ENCODE measurements around the gene ENTREP1.

The ENTREP1 gene

GRCh38 chr9:69324549-69325401, at the start of gene ENTREP1:
Gene ENTREP1, plus strand, starts transcription at chr9:69325215. Its CDS starts 95 bp downstream, at chr9:69325310.
- no peak for TF ChIP-seq CTCF (conservative IDR thresholded peaks at IDR 0.05)
- peak within 1 kb of the TSS; percentile 46; the same call in 1 of the 2 replicates for H3K27ac ChIP-seq

GRCh38 chr9:69276775-69277174, 48.2 kb upstream of the ENTREP1 start:
- TF ChIP-seq CTCF (conservative IDR thresholded peaks at IDR 0.05), result no peak
- H3K27ac ChIP-seq, result no peak overlapping the region

GRCh38 chr9:69279084-69279731, 45.8 kb upstream of the ENTREP1 start:
- no peak overlapping the region for H3K27ac ChIP-seq
- TF ChIP-seq CTCF (conservative IDR thresholded peaks at IDR 0.05), result no peak

- H3K27ac ChIP-seq, result no peak overlapping the region
- TF ChIP-seq CTCF (conservative IDR thresholded peaks at IDR 0.05), result no peak
Measured at GRCh38 chr9:69279733-69280132, 45.3 kb upstream of the ENTREP1 start.

- no peak for TF ChIP-seq CTCF (conservative IDR thresholded peaks at IDR 0.05)
- H3K27ac ChIP-seq, result no peak overlapping the region
Measured at GRCh38 chr9:69283003-69283402, 42.0 kb upstream of the ENTREP1 start.

- no peak for TF ChIP-seq CTCF (conservative IDR thresholded peaks at IDR 0.05)
- no peak overlapping the region for H3K27ac ChIP-seq
Measured at GRCh38 chr9:69292078-69292477, 32.9 kb upstream of the ENTREP1 start.

GRCh38 chr9:69293156-69293555, 31.9 kb upstream of the ENTREP1 start:
- H3K27ac ChIP-seq, result no peak overlapping the region
- no peak for TF ChIP-seq CTCF (conservative IDR thresholded peaks at IDR 0.05)
